Hepatocyte (in vitro differentiated cells): ENCODE measurements around the gene KRT71.

Experiments used
- CTCF ChIP-seq: fragments of 200-600 bp; sonication (generic); IDR thresholded peaks from 2 replicates; pipeline ENCODE4 v1.5.1; 2016; ENCODE audit warnings: antibody characterized with exemption, mild to moderate bottlenecking; ENCODE audit not compliant: poor library complexity
- EZH2 ChIP-seq: fragments of 200-600 bp; sonication (generic); IDR thresholded peaks from 2 replicates; pipeline ENCODE4 v1.6.1; 2016; ENCODE audit warnings: antibody characterized with exemption, mild to moderate bottlenecking, borderline replicate concordance
- EZH2phosphoT487 ChIP-seq: fragments of 200-600 bp; sonication (generic); IDR thresholded peaks from one replicate; pipeline ENCODE4 v1.6.1; 2018; ENCODE audit warnings: antibody characterized with exemption, mild to moderate bottlenecking, low read depth, moderate library complexity; ENCODE audit not compliant: unreplicated experiment, severe bottlenecking

GRCh38 chr12:52600071-52600470, 47.1 kb upstream of the KRT71 start:
- TF ChIP-seq CTCF (no peak), EZH2 (no peak), EZH2phosphoT487 (no peak)
